HEK293 (cell line): Measurements from ENCODE around the gene PRKG1.

Experiments used
- CTCF ChIA-PET: fragments of 350-600 bp; formaldehyde crosslinking; extraction: SDS; loops from one replicate; lab custom pipeline; 2021; ENCODE audit warnings: antibody characterized with exemption; lab: Yijun Ruan, JAX
- POLR2A ChIA-PET: fragments of 300-600 bp; formaldehyde crosslinking; extraction: SDS; loops from one replicate; lab custom pipeline; 2020; ENCODE audit warnings: antibody characterized with exemption, inconsistent platforms; lab: Yijun Ruan, JAX
- H3K27ac ChIP-seq: fragments of 200-500 bp; sonication (Bioruptor generic); 2 replicates; pipeline ENCODE4 v1.5.1; 2014; ENCODE audit warnings: low read depth, low read length, control low read depth, inconsistent platforms; ENCODE audit errors: extremely low read depth
- H3K36me3 ChIP-seq, 2 experiments: fragments of 200-500 bp in 1 of 2; sonication (Bioruptor generic) in 1 of 2; 1 replicate in 1 of 2; 2 replicates in 1 of 2; pipeline ENCODE4 v1.5.1; 2014 to 2017; ENCODE audit warnings: inconsistent platforms in 2 of 2, low read length in 2 of 2; ENCODE audit not compliant: control insufficient read depth in 2 of 2, insufficient read depth in 1 of 2
- H3K4me1 ChIP-seq: fragments of 200-500 bp; sonication (Bioruptor generic); 2 replicates; pipeline ENCODE4 v1.5.1; 2014; ENCODE audit warnings: mild to moderate bottlenecking, low read length, inconsistent platforms; ENCODE audit not compliant: control insufficient read depth, insufficient read depth
- H3K4me3 ChIP-seq: 2 replicates; pipeline ENCODE4 v1.5.1; 2011; ENCODE audit warnings: low read depth, mild to moderate bottlenecking, control low read depth, low read length, moderate library complexity
- H3K9me3 ChIP-seq: fragments of 200-500 bp; sonication (Bioruptor generic); 2 replicates; pipeline ENCODE4 v1.5.1; 2014; ENCODE audit warnings: low read depth, low read length, inconsistent platforms; ENCODE audit not compliant: control insufficient read depth, insufficient read depth
- HOXD13 ChIP-seq: sonication (generic); formaldehyde crosslinking; IDR thresholded peaks from 2 replicates; pipeline ENCODE4 v1.8.0; 2022; ENCODE audit warnings: missing genetic modification reagents, borderline replicate concordance
- IKZF3 ChIP-seq: fragments of 450-650 bp; IDR thresholded peaks from 2 replicates; pipeline ENCODE4 v1.5.0; 2018; ENCODE audit warnings: missing biosample characterization, mild to moderate bottlenecking, missing genetic modification characterization, moderate library complexity
- KLF8 ChIP-seq: fragments of 450-650 bp; formaldehyde crosslinking; IDR thresholded peaks from 2 replicates; pipeline ENCODE4 v1.5.1; 2016; ENCODE audit warnings: missing biosample characterization, missing genetic modification characterization
- MEIS1 ChIP-seq: sonication (generic); formaldehyde crosslinking; IDR thresholded peaks from 2 replicates; pipeline ENCODE4 v1.8.1; 2022; ENCODE audit warnings: missing genetic modification reagents, mild to moderate bottlenecking, borderline replicate concordance
- MYNN ChIP-seq: fragments of 450-650 bp; formaldehyde crosslinking; IDR thresholded peaks from 2 replicates; pipeline ENCODE4 v1.5.1; 2016; ENCODE audit warnings: missing biosample characterization, missing genetic modification characterization, borderline replicate concordance
- SETDB1 ChIP-seq: IDR thresholded peaks from one replicate; pipeline ENCODE4 v1.6.1; 2017; ENCODE audit warnings: mild to moderate bottlenecking, low read length, moderate library complexity, mixed read lengths; ENCODE audit not compliant: insufficient read length
- ZBTB7A ChIP-seq: fragments of 450-650 bp; formaldehyde crosslinking; IDR thresholded peaks from 2 replicates; pipeline ENCODE4 v1.5.1; 2016; ENCODE audit warnings: low read depth, missing biosample characterization, missing genetic modification characterization
- ZFHX2 ChIP-seq: fragments of 450-650 bp; formaldehyde crosslinking; conservative IDR thresholded peaks from 2 replicates; pipeline ENCODE4 v1.5.1; 2016; ENCODE audit warnings: missing biosample characterization, missing genetic modification characterization
- ZNF155 ChIP-seq: fragments of 450-650 bp; formaldehyde crosslinking; IDR thresholded peaks from 2 replicates; pipeline ENCODE4 v1.5.1; 2016; ENCODE audit warnings: missing biosample characterization, missing genetic modification characterization
- ZNF175 ChIP-seq: fragments of 450-650 bp; formaldehyde crosslinking; IDR thresholded peaks from 2 replicates; pipeline ENCODE4 v1.5.1; 2016; ENCODE audit warnings: missing biosample characterization, missing genetic modification characterization
- ZNF214 ChIP-seq: fragments of 450-650 bp; formaldehyde crosslinking; IDR thresholded peaks from 2 replicates; pipeline ENCODE4 v1.5.1; 2017; ENCODE audit warnings: missing biosample characterization, mild to moderate bottlenecking, missing genetic modification characterization, borderline replicate concordance
- ZNF239 ChIP-seq: fragments of 450-650 bp; formaldehyde crosslinking; IDR thresholded peaks from 2 replicates; pipeline ENCODE4 v1.5.1; 2016; ENCODE audit warnings: missing biosample characterization, missing genetic modification characterization
- ZNF248 ChIP-seq: fragments of 450-650 bp; formaldehyde crosslinking; IDR thresholded peaks from 2 replicates; pipeline ENCODE4 v1.5.1; 2017; ENCODE audit warnings: missing biosample characterization, missing genetic modification characterization
- ZNF292 ChIP-seq: fragments of 450-650 bp; formaldehyde crosslinking; IDR thresholded peaks from 2 replicates; pipeline ENCODE4 v1.5.1; 2016; ENCODE audit warnings: low read depth, missing biosample characterization, missing genetic modification characterization, borderline replicate concordance
- ZNF341 ChIP-seq: fragments of 450-650 bp; formaldehyde crosslinking; IDR thresholded peaks from 2 replicates; pipeline ENCODE4; 2016; ENCODE audit warnings: low read depth, missing biosample characterization, missing genetic modification characterization
- ZNF426 ChIP-seq: fragments of 450-650 bp; formaldehyde crosslinking; IDR thresholded peaks from 2 replicates; pipeline ENCODE4 v1.5.1; 2017; ENCODE audit warnings: missing biosample characterization, missing genetic modification characterization, mild to moderate bottlenecking, inconsistent platforms, moderate library complexity
- ZNF624 ChIP-seq: fragments of 450-650 bp; formaldehyde crosslinking; IDR thresholded peaks from 2 replicates; pipeline ENCODE4 v1.5.1; 2017; ENCODE audit warnings: missing biosample characterization, missing genetic modification characterization
- ZNF670 ChIP-seq: fragments of 450-650 bp; formaldehyde crosslinking; IDR thresholded peaks from 2 replicates; pipeline ENCODE4 v1.5.1; 2016; ENCODE audit warnings: missing biosample characterization, missing genetic modification characterization, low read depth
- ZNF830 ChIP-seq: fragments of 450-650 bp; IDR thresholded peaks from 2 replicates; pipeline ENCODE4 v1.5.0; 2018; ENCODE audit warnings: missing biosample characterization, missing genetic modification characterization, low read depth, mild to moderate bottlenecking, moderate library complexity
- ZXDB ChIP-seq: fragments of 450-650 bp; formaldehyde crosslinking; IDR thresholded peaks from 2 replicates; pipeline ENCODE4 v1.5.1; 2016; ENCODE audit warnings: missing biosample characterization, missing genetic modification characterization
- TF ChIP-seq, protein P1 (sequence below): fragments of 450-650 bp; formaldehyde crosslinking; IDR thresholded peaks from 2 replicates; pipeline ENCODE4 v1.5.1; 2016; ENCODE audit warnings: missing biosample characterization, missing genetic modification characterization
- TF ChIP-seq, protein P2 (sequence below): fragments of 450-650 bp; formaldehyde crosslinking; IDR thresholded peaks from 2 replicates; pipeline ENCODE4 v1.5.1; 2016; ENCODE audit warnings: missing biosample characterization, missing genetic modification characterization
- TF ChIP-seq, protein P3 (sequence below): fragments of 450-650 bp; formaldehyde crosslinking; IDR thresholded peaks from 2 replicates; pipeline ENCODE4 v1.5.1; 2016; ENCODE audit warnings: missing biosample characterization, missing genetic modification characterization

Gene PRKG1

DNA sequence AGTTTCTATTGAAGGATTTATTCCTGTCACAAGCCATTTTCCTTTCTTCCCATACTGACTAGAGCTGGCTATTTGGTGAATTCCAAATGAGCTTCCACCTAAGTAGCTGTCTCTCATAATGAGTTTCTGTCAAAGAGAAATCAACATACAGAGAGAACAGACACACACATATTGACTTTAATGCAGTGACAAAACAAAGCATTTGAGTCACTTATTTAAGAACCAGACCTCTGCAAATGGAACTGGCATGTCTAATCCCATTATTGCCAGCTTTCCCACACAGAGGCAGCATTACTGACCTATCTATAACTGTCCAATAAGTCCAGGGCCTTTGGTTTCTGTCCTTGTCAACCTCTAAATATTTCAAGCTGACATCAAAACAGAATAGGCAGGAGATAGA is 804.4 kb downstream of the PRKG1 start:
- ChIA-PET CTCF (no interaction called here), POLR2A (no interaction called here)
- Histone ChIP-seq H3K36me3 (no peaks in the 10 kb centered on the region), H3K9me3 (no peaks in the 10 kb centered on the region), H3K27ac (no peak overlapping the region), H3K4me3 (no peak overlapping the region), H3K4me1 (no peaks in the 10 kb centered on the region)
- TF ChIP-seq IKZF3 (no peak), ZNF239 (tag by site-specific recombination) (no peak), ZNF248 (tag by site-specific recombination) (no peak), KLF8 (tag by site-specific recombination) (no peak), MYNN (no peak), ZNF341 (tag by site-specific recombination) (no peak), ZNF175 (tag by site-specific recombination) (no peak), SETDB1 (no peak), ZNF292 (tag by site-specific recombination) (no peak), ZBTB7A (tag by site-specific recombination) (no peak), ZNF830 (tag by site-specific recombination) (no peak), MEIS1 (no peak), ZFHX2 (tag by site-specific recombination) (no peak), ZNF624 (no peak), ZNF670 (tag by site-specific recombination) (no peak)
- TF ChIP-seq, protein P1, sequence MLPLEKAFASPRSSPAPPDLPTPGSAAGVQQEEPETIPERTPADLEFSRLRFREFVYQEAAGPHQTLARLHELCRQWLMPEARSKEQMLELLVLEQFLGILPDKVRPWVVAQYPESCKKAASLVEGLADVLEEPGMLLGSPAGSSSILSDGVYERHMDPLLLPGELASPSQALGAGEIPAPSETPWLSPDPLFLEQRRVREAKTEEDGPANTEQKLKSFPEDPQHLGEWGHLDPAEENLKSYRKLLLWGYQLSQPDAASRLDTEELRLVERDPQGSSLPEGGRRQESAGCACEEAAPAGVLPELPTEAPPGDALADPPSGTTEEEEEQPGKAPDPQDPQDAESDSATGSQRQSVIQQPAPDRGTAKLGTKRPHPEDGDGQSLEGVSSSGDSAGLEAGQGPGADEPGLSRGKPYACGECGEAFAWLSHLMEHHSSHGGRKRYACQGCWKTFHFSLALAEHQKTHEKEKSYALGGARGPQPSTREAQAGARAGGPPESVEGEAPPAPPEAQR (tag by site-specific recombination): no peak
- TF ChIP-seq, protein P2, sequence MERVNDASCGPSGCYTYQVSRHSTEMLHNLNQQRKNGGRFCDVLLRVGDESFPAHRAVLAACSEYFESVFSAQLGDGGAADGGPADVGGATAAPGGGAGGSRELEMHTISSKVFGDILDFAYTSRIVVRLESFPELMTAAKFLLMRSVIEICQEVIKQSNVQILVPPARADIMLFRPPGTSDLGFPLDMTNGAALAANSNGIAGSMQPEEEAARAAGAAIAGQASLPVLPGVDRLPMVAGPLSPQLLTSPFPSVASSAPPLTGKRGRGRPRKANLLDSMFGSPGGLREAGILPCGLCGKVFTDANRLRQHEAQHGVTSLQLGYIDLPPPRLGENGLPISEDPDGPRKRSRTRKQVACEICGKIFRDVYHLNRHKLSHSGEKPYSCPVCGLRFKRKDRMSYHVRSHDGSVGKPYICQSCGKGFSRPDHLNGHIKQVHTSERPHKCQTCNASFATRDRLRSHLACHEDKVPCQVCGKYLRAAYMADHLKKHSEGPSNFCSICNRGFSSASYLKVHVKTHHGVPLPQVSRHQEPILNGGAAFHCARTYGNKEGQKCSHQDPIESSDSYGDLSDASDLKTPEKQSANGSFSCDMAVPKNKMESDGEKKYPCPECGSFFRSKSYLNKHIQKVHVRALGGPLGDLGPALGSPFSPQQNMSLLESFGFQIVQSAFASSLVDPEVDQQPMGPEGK (tag by site-specific recombination): no peak

DNA sequence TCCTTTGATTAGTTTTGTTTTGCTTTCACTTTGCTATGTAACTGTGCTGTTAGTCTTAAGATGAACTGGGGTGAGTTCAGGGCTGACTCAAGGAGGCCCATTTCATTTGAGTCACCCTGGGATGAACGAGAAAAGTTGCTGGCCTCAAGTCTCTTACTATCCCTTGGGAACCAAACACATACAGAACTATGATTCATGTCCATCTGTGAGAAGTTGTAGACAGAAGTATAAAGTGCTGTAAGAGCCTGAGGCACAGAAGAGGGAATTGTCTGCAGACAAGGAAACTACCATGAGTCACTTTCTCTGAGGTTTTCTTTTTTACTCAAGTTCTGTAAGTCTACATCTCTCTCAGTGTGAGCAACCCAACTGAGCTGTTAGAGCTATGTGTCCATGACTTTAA is 805.0 kb downstream of the PRKG1 start:
- CTCF ChIA-PET: interaction anchor here (0.6 kb wide), 1 partner anchor 39 kb away, joined by 5 read pairs; no protein-coding TSS in a partner anchor
- H3K36me3 ChIP-seq: no peaks in the 10 kb centered on the region
- H3K4me3 ChIP-seq: no peak overlapping the region
- H3K27ac ChIP-seq: no peak overlapping the region
- POLR2A ChIA-PET: no interaction called here
- no peaks in the 10 kb centered on the region for H3K4me1 ChIP-seq
- no peaks in the 10 kb centered on the region for H3K9me3 ChIP-seq
- no peak for TF ChIP-seq ZNF155 (tag by site-specific recombination)
- TF ChIP-seq ZXDB: no peak
- no peak for TF ChIP-seq ZNF214 (tag by site-specific recombination)
- TF ChIP-seq ZNF426 (tag by site-specific recombination): no peak
- TF ChIP-seq, protein P3, sequence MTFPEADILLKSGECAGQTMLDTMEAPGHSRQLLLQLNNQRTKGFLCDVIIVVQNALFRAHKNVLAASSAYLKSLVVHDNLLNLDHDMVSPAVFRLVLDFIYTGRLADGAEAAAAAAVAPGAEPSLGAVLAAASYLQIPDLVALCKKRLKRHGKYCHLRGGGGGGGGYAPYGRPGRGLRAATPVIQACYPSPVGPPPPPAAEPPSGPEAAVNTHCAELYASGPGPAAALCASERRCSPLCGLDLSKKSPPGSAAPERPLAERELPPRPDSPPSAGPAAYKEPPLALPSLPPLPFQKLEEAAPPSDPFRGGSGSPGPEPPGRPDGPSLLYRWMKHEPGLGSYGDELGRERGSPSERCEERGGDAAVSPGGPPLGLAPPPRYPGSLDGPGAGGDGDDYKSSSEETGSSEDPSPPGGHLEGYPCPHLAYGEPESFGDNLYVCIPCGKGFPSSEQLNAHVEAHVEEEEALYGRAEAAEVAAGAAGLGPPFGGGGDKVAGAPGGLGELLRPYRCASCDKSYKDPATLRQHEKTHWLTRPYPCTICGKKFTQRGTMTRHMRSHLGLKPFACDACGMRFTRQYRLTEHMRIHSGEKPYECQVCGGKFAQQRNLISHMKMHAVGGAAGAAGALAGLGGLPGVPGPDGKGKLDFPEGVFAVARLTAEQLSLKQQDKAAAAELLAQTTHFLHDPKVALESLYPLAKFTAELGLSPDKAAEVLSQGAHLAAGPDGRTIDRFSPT: 0 out of 2 replicates have a peak, but pooled peaks have one; percentile 12
- TF ChIP-seq HOXD13 (CRISPR knock-in tag): no peak
- TF ChIP-seq, all 188 proteins: peak for 1
